ENCODE results near the gene KMT5C. TPM values are rescaled to one million over a fixed set of nuclear protein-coding genes. Genes with fewer than 3 reads are reported as not detected.

Gene KMT5C
- total RNA-seq, 1 experiment from 2014 or later: 54.5 TPM

GRCh38 chr19:55362174-55362989 lies 22.7 kb downstream of the KMT5C start:
- no peak overlapping the region for H2AK5ac ChIP-seq (ENCODE audit: insufficient read length, low read length)
- no peaks in the 10 kb centered on the region for H3K9me3 Mint-ChIP-seq
- no peaks in the 10 kb centered on the region for H3K79me2 ChIP-seq (ENCODE audit: insufficient read depth, low read length)
- no peak overlapping the region for H3K4me2 ChIP-seq (ENCODE audit: insufficient read depth, insufficient read length, low read length)
- no peak overlapping the region for H3K23ac ChIP-seq (ENCODE audit: insufficient read length, low read depth, low read length)
- peaks cover 12 to 27% of the 10 kb centered on the region in 2 experiments for H3K4me1 Mint-ChIP-seq
- H3K27me3 Mint-ChIP-seq (ENCODE audit: low read depth): peaks cover 55% of the 10 kb centered on the region
- H3K4me3 Mint-ChIP-seq: no peak overlapping the region
- TF ChIP-seq, protein P1, sequence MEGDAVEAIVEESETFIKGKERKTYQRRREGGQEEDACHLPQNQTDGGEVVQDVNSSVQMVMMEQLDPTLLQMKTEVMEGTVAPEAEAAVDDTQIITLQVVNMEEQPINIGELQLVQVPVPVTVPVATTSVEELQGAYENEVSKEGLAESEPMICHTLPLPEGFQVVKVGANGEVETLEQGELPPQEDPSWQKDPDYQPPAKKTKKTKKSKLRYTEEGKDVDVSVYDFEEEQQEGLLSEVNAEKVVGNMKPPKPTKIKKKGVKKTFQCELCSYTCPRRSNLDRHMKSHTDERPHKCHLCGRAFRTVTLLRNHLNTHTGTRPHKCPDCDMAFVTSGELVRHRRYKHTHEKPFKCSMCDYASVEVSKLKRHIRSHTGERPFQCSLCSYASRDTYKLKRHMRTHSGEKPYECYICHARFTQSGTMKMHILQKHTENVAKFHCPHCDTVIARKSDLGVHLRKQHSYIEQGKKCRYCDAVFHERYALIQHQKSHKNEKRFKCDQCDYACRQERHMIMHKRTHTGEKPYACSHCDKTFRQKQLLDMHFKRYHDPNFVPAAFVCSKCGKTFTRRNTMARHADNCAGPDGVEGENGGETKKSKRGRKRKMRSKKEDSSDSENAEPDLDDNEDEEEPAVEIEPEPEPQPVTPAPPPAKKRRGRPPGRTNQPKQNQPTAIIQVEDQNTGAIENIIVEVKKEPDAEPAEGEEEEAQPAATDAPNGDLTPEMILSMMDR (conservative IDR thresholded peaks at IDR 0.05): no peak
- H2BK120ac ChIP-seq (ENCODE audit: low read depth, low read length, poor library complexity, severe bottlenecking): no peak overlapping the region
- no peak overlapping the region for H4K8ac ChIP-seq (replicated peaks; ENCODE audit: insufficient read length, low read depth, low read length)
- no peaks in the 10 kb centered on the region for H3K9me3 ChIP-seq (ENCODE audit: control insufficient read depth, low read depth, low read length)
- no peak overlapping the region for H2BK15ac ChIP-seq (ENCODE audit: low read depth, low read length)
- H3K4me1 ChIP-seq (ENCODE audit: insufficient read depth, low read length): no peaks in the 10 kb centered on the region
- H2BK5ac ChIP-seq (ENCODE audit: insufficient read length, low read length): no peak overlapping the region
- no peak overlapping the region for H2AFZ ChIP-seq (ENCODE audit: low read length)
- no peaks in the 10 kb centered on the region for H3K23me2 ChIP-seq (ENCODE audit: insufficient read length, low read depth, low read length, poor library complexity, severe bottlenecking)
- H4K20me1 ChIP-seq (ENCODE audit: control insufficient read depth, insufficient read depth, insufficient read length): no peaks in the 10 kb centered on the region
- H3K18ac ChIP-seq (ENCODE audit: insufficient read length, low read depth, low read length): no peak overlapping the region
- no peak overlapping the region for H3T11ph ChIP-seq (ENCODE audit: low read length)
- no peak overlapping the region for H4K91ac ChIP-seq (ENCODE audit: insufficient read length, low read depth, low read length)
- no peak overlapping the region for H4K5ac ChIP-seq (ENCODE audit: insufficient read length, low read depth, low read length)
- no peak overlapping the region for H3K9ac ChIP-seq (ENCODE audit: extremely low read depth, insufficient read length, low read length)
- H3K27me3 ChIP-seq (ENCODE audit: insufficient read depth, low read length): no peaks in the 10 kb centered on the region
- H3K14ac ChIP-seq (ENCODE audit: insufficient read depth, low read length): peak overlapping the region; percentile 6; the same call in 1 of the 2 replicates
- H3K27ac ChIP-seq (ENCODE audit: insufficient read length, low read depth, low read length): no peak overlapping the region
- H3K79me1 ChIP-seq (ENCODE audit: insufficient read depth, low read depth, low read length, poor library complexity, severe bottlenecking): no peaks in the 10 kb centered on the region
- no CpG with 5 or more reads among the region's 38 CpGs for whole genome bisulfite sequencing (ENCODE audit: extremely low coverage, insufficient read length, low lambda C conversion rate)
- H3K4ac ChIP-seq (ENCODE audit: low read depth, low read length): no peak overlapping the region
- H3K56ac ChIP-seq (ENCODE audit: insufficient read length, low read depth, low read length): no peak overlapping the region
- H3K27ac Mint-ChIP-seq: no peak overlapping the region
- no peak for DNase-seq
- no peak overlapping the region for H2BK20ac ChIP-seq (ENCODE audit: low read depth, low read length, poor library complexity, severe bottlenecking)
- no peak overlapping the region for H2BK12ac ChIP-seq (ENCODE audit: insufficient read length, low read depth, low read length)
- H3K36me3 Mint-ChIP-seq (ENCODE audit: insufficient read depth in 1 of 3, low read depth in 3 of 3): no peaks in the 10 kb centered on the region
